BJ (cell line): ENCODE data around the gene SLC28A1. TPM values are rescaled to one million over a fixed set of nuclear protein-coding genes. Genes with fewer than 3 reads are reported as not detected.

Experiments used
- CTCF ChIA-PET: fragments of 350-600 bp; formaldehyde crosslinking; extraction: SDS; loops from one replicate; lab custom pipeline; 2021; ENCODE audit warnings: antibody characterized with exemption, inconsistent platforms; lab: Yijun Ruan, JAX
- POLR2A ChIA-PET: fragments of 300-600 bp; sonication (Branson Sonifier 250); formaldehyde crosslinking; extraction: SDS; loops from one replicate; lab custom pipeline; 2021; ENCODE audit warnings: antibody characterized with exemption; lab: Charles Lee
- DNase-seq: peaks from one replicate; pipeline ENCODE4 v3.0.0-alpha.2; 2011; ENCODE audit warnings: low read depth
- H3K27me3 ChIP-seq: 2 replicates; pipeline ENCODE4 v1.6.0; 2011; ENCODE audit warnings: low read length; ENCODE audit not compliant: control insufficient read depth, insufficient read depth
- H3K36me3 ChIP-seq: 2 replicates; pipeline ENCODE4 v1.5.1; 2011; ENCODE audit warnings: low read length; ENCODE audit not compliant: control insufficient read depth, insufficient read depth
- H3K4me3 ChIP-seq: 2 replicates; pipeline ENCODE4 v1.5.1; 2011; ENCODE audit warnings: low read depth, mild to moderate bottlenecking, control low read depth, low read length
- CTCF ChIP-seq: IDR thresholded peaks from 2 replicates; pipeline ENCODE4 v1.5.1; 2011; ENCODE audit warnings: low read depth, mild to moderate bottlenecking, control low read depth, inconsistent platforms, low read length, moderate library complexity; ENCODE audit not compliant: insufficient read depth
- polyA plus RNA-seq: library from polyadenylated mRNA; depleted of rRNA; stranded (reverse); fragments of >200 nt; gene quantifications from 2 replicates; pipeline ENCODE4 v1.2.3, GENCODE V29; 2011

Gene SLC28A1
- polyA plus RNA-seq, 1 experiment: 0.05 TPM

- no peaks in the 10 kb centered on the region for H3K27me3 ChIP-seq
- H3K36me3 ChIP-seq: no peaks in the 10 kb centered on the region
- ChIA-PET POLR2A (no interaction called here), CTCF (interaction anchor here (1.1 to 1.4 kb wide), 2 partner anchors 10 to 21 kb away, joined by 3 read pairs; no protein-coding TSS in a partner anchor)
- no peak for DNase-seq
- no peak for TF ChIP-seq CTCF
- H3K4me3 ChIP-seq: no peak overlapping the region
These were observed 23.3 kb downstream of the SLC28A1 start for GRCh38 chr15:84907731-84908130.

- CTCF ChIA-PET: interaction anchor here (1.4 kb wide), 1 partner anchor 11 kb away, joined by 3 read pairs; no protein-coding TSS in a partner anchor
- no peak overlapping the region for H3K4me3 ChIP-seq
- H3K27me3 ChIP-seq: no peaks in the 10 kb centered on the region
- POLR2A ChIA-PET: no interaction called here
- TF ChIP-seq CTCF: no peak
- no peaks in the 10 kb centered on the region for H3K36me3 ChIP-seq
- DNase-seq: no peak
These were observed 24.1 kb downstream of the SLC28A1 start for GRCh38 chr15:84908564-84908963.

DNA sequence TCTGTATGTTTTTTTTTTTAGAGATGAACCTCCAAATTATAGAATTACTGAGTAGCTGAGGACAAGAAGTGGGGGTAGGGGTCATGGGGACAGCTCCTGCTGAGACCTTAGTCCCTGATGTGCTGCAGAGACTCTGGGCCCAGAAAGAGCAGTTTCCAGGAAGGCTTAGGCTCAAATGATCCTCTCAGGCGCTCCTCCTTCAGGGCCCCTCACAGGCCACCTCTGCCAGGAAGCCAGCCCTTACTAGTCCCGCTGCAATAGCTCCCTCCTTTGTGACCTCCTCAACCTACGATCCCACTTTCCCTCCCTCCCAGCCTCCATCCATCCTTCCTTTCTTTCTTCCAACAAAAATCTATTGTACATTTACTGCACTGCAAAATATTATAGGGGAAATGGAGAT lies 24.6 kb downstream of the SLC28A1 start:
- DNase-seq: no peak
- Histone ChIP-seq H3K27me3 (no peaks in the 10 kb centered on the region), H3K4me3 (no peak overlapping the region), H3K36me3 (no peaks in the 10 kb centered on the region)
- ChIA-PET POLR2A (no interaction called here), CTCF (interaction anchor here (1.4 kb wide), 1 partner anchor 11 kb away, joined by 3 read pairs; no protein-coding TSS in a partner anchor)
- TF ChIP-seq CTCF: no peak

- H3K36me3 ChIP-seq: no peaks in the 10 kb centered on the region
- H3K4me3 ChIP-seq: no peak overlapping the region
- no peaks in the 10 kb centered on the region for H3K27me3 ChIP-seq
- no peak for DNase-seq
- ChIA-PET CTCF (no interaction called here), POLR2A (no interaction called here)
- TF ChIP-seq CTCF: no peak
These were observed 25.3 kb downstream of the SLC28A1 start for GRCh38 chr15:84909782-84910181.

- H3K4me3 ChIP-seq: no peak overlapping the region
- ChIA-PET CTCF (interaction anchor here (1.1 to 1.2 kb wide), 2 partner anchors 27 to 32 kb away, joined by 3 read pairs; partner anchors contain the start of gene SLC28A1), POLR2A (no interaction called here)
- DNase-seq: no peak
- TF ChIP-seq CTCF: no peak
- no peaks in the 10 kb centered on the region for H3K27me3 ChIP-seq
- H3K36me3 ChIP-seq: no peaks in the 10 kb centered on the region
These were observed 26.6 kb downstream of the SLC28A1 start for GRCh38 chr15:84910928-84911623.
